Ishikawa (cell line): ENCODE results near the gene CDH18.

Experiments
- CEBPB ChIP-seq: IDR thresholded peaks from 2 replicates; pipeline ENCODE4 v1.6.1; 2012
- EGR1 ChIP-seq: IDR thresholded peaks from 2 replicates; pipeline ENCODE4 v1.6.1; 2012
- EP300 ChIP-seq: IDR thresholded peaks from 2 replicates; pipeline ENCODE4 v1.6.1; 2012; ENCODE audit warnings: borderline replicate concordance
- NFIC ChIP-seq: IDR thresholded peaks from 2 replicates; pipeline ENCODE4 v1.6.1; 2012
- RAD21 ChIP-seq: IDR thresholded peaks from 2 replicates; pipeline ENCODE4 v1.6.1; 2012; ENCODE audit warnings: low read depth
- REST ChIP-seq: IDR thresholded peaks from 2 replicates; pipeline ENCODE4 v1.6.1; 2012; ENCODE audit warnings: low read depth, mild to moderate bottlenecking
- TAF1 ChIP-seq: IDR thresholded peaks from 2 replicates; pipeline ENCODE4 v1.6.1; 2012; ENCODE audit warnings: low read depth, mild to moderate bottlenecking
- YY1 ChIP-seq: IDR thresholded peaks from 2 replicates; pipeline ENCODE4 v1.6.1; 2012; ENCODE audit warnings: low read depth
- TF ChIP-seq, protein P1 (sequence below): IDR thresholded peaks from 2 replicates; pipeline ENCODE4 v1.6.1; 2012
- TF ChIP-seq, protein P2 (sequence below): IDR thresholded peaks from 2 replicates; pipeline ENCODE4 v1.6.1; 2012

GRCh38 chr5:19532936-19533335 is 455.1 kb downstream of the CDH18 start:
- TF ChIP-seq CEBPB (no peak), NFIC (no peak), REST (no peak), RAD21 (no peak), EP300 (no peak), YY1 (no peak), TAF1 (no peak), EGR1 (no peak)
- TF ChIP-seq, protein P1, sequence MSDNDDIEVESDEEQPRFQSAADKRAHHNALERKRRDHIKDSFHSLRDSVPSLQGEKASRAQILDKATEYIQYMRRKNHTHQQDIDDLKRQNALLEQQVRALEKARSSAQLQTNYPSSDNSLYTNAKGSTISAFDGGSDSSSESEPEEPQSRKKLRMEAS, result no peak
- TF ChIP-seq, protein P2, sequence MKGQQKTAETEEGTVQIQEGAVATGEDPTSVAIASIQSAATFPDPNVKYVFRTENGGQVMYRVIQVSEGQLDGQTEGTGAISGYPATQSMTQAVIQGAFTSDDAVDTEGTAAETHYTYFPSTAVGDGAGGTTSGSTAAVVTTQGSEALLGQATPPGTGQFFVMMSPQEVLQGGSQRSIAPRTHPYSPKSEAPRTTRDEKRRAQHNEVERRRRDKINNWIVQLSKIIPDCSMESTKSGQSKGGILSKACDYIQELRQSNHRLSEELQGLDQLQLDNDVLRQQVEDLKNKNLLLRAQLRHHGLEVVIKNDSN, result no peak
